Breast epithelium (tissue), 3 donors: ENCODE measurements around the gene CD83.

Source experiments
- POLR2A ChIP-seq: fragments of 450-650 bp; IDR thresholded peaks from one replicate; pipeline ENCODE4 v1.6.1; 2016; ENCODE audit warnings: antibody characterized with exemption, mild to moderate bottlenecking, moderate library complexity
- POLR2AphosphoS5 ChIP-seq, 3 donors: sonication (generic); formaldehyde crosslinking; IDR thresholded peaks; one replicate each; pipeline ENCODE4 v1.6.1; 2017; ENCODE audit warnings: antibody characterized with exemption in 3 of 3
- TF ChIP-seq, protein P1 (sequence below), 3 donors: fragments of 450-650 bp; IDR thresholded peaks; one replicate each; pipeline ENCODE4 v1.5.1; 2016 to 2017; ENCODE audit warnings: antibody characterized with exemption in 3 of 3, mild to moderate bottlenecking in 3 of 3, moderate library complexity in 3 of 3

- TF ChIP-seq POLR2AphosphoS5 (IDR thresholded peaks at IDR 0.05) (no peak), POLR2A (no peak)
- TF ChIP-seq, protein P1, sequence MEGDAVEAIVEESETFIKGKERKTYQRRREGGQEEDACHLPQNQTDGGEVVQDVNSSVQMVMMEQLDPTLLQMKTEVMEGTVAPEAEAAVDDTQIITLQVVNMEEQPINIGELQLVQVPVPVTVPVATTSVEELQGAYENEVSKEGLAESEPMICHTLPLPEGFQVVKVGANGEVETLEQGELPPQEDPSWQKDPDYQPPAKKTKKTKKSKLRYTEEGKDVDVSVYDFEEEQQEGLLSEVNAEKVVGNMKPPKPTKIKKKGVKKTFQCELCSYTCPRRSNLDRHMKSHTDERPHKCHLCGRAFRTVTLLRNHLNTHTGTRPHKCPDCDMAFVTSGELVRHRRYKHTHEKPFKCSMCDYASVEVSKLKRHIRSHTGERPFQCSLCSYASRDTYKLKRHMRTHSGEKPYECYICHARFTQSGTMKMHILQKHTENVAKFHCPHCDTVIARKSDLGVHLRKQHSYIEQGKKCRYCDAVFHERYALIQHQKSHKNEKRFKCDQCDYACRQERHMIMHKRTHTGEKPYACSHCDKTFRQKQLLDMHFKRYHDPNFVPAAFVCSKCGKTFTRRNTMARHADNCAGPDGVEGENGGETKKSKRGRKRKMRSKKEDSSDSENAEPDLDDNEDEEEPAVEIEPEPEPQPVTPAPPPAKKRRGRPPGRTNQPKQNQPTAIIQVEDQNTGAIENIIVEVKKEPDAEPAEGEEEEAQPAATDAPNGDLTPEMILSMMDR (IDR thresholded peaks at IDR 0.05), result no peak
These were observed 26.1 kb upstream of the CD83 start for GRCh38 chr6:14091339-14091978.
